HTR-8/SVneo (cell line): ENCODE results near the gene DENND4B.
"Not testable (repeated sequence)": the region's sequence is repeated elsewhere in the genome, so short reads cannot be mapped to it uniquely, and the experiment has no call there.

Experiments
- DNase-seq: peaks from one replicate; pipeline ENCODE4 v3.0.0; 2011; ENCODE audit warnings: low spot score, mixed read lengths; ENCODE audit not compliant: insufficient read length
- FAIRE-seq: peaks from 2 replicates; lab custom pipeline; 2011; peaks lifted over from hg19 to GRCh38; lab: Jason Lieb, UNC

The DENND4B gene

DNA sequence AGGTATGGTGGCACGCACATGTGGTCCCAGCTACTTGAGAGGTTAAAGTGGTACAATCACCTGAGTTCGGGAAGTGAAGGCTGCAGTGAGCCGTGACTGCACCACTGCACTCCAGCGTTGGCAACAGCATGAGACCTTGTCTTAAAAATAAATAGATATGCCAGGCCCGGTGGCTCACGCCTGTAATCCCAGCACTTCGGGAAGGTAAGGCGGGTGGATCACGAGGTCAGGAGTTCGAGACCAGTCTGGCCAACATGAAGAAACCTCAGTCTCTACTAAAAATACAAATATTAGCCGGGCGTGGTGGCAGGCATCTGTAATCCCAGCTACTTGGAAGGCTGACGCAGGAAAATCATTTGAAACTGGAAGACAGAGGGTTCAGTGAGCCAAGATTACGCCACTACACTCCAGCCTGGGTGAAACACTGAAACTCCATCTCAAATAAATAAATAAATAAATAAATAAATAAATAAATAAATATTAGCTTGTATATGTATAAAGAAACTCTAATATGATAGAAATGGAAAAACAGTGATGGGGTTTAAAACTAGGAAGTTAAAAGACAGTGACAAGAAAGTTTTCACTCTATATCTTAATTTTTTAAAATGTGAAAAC is 42.6 kb downstream of the DENND4B start:
- FAIRE-seq: no peak
- no peak for DNase-seq

DNA sequence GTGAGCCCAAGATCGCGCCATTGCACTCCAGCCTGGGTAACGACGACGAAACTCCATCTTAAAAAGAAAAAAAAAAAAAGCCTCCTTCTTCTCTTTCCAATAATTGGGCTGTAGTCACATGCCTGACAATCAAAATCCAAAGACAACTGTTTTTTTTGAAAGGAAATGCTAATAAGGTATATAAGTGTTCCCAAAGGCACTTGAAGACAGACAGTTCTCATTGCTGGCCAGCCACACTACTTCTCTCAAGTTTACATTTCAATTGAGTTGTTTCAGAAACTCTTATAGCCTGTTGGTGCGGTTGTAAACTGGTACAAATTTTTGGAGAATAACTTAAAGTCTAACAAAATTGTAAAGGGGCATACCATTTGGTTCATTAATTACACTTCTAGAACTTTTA is 47.0 kb downstream of the DENND4B start:
- no peak for DNase-seq
- no peak for FAIRE-seq

- DNase-seq, FAIRE-seq: not testable (repeated sequence)
These were observed 50.7 kb downstream of the DENND4B start for GRCh38 chr1:153895866-153896265.

- not testable (repeated sequence) for DNase-seq, FAIRE-seq
These were observed 55.5 kb downstream of the DENND4B start for GRCh38 chr1:153891042-153891441.

DNA sequence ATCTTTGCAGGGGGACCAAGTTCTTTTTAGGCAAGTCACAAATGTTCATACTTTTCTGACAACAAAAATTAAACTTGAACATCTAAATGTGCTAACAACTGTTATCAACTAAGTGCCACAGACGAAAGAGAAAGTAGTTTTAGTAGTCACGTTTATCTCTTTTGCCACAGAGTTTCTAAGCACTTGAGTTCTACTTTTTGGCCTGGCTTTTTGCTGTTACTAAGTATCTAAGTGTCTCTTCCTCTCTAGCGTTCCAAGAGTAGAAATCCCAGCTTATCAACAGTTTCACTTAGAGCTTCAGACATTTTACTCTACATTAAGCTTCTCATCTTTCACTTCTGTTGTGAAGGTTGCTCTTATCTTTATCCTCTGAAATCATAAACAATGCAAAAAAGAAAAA is 58.0 kb downstream of the DENND4B start:
- no peak for FAIRE-seq
- no peak for DNase-seq

GRCh38 chr1:153886127-153886526 is 60.4 kb downstream of the DENND4B start:
- no peak for FAIRE-seq
- DNase-seq: no peak

DNA sequence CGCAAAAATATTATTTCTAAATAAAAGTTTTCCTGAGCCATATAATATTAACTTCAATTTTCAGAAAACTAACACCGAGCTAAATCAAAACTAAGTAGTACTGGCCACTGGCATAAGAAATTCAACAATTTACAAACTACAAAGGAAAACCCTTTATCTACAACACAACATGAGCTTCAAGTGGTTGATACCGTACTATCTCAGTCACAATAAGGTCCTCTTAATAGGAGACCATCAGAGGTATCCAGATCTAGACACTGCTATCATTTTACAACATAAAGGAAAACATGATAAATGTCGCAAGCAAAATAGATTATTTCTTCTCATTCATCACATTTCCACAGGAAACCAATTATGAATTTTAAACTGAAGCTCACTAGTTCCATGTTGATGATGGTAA is 63.3 kb downstream of the DENND4B start:
- DNase-seq: no peak

DNA sequence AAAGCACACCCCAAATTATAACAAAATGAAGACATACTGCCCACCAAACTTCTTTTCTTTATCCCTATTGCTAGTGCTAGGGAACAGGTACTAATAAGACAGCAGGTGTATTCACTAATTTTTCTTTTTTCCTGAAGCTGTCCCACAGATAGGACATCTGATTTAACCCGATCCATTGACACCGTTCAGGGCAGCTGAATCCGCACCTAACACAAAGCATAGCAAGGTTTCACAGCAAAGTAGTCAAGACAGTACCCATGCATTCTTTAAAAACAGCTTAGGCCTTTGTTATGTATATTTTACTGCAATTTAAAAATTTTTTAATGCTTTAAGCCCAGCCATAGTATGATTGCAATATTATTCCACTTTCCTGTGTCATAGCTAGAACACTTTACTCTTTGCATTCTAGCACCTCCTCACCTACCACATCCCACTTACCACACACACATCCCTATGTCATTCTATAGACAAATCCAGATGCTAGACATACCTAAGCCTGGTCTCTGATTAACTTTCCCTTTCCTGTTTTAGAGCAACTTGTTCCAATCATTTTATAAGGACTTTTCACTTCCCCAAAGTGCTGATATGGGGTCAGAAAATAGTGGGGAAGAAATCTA is 64.1 kb downstream of the DENND4B start:
- FAIRE-seq: no peak
- DNase-seq: no peak

More for the DNA sequence above, 63.3 kb downstream of the DENND4B start:
- no peak for FAIRE-seq

- no peak for FAIRE-seq
- no peak for DNase-seq
These were observed 64.8 kb downstream of the DENND4B start for GRCh38 chr1:153881751-153882150.

DNA sequence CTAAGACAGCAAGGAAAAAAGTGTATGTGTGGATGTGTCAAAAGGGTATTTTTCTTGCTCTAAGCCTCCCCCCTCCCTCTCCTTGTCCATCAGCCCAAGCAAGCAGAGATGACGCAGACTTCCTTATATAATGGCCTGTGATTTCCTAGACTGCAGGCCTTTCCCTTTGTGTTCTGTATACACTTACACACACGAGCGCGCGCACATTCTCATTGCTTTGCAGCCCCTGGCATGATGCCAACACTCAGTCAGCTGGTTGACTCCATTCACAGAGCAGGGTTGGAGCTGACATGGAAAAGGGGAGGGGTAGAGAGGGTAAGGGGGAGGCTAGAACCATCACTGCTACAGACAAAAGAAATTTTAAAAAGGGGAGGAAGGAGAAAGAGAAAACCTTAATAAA is 65.6 kb downstream of the DENND4B start:
- no peak for DNase-seq
- FAIRE-seq: no peak

GRCh38 chr1:153880024-153880423 is 66.5 kb downstream of the DENND4B start:
- FAIRE-seq: no peak
- no peak for DNase-seq
